ENCODE results near the gene BANF2.

The BANF2 gene

GRCh38 chr20:17699931-17700351 lies at the start of gene BANF2:
Gene BANF2 (plus strand): TSS chr20:17699966. CDS start chr20:17725026, 25,060 bp downstream.
- H3K4me3 ChIP-seq (ENCODE audit: low read depth in 1 of 2, low read length in 2 of 2), result no peak within 1 kb of the TSS
- H3K9me3 ChIP-seq (ENCODE audit: control insufficient read depth in 1 of 2, low read length in 2 of 2), result peaks cover 0 to 3% of the 10 kb centered on the region in 2 donors
- H3K36me3 ChIP-seq (ENCODE audit: control insufficient read depth in 1 of 2, insufficient read depth in 2 of 2, low read length in 2 of 2), result no peaks in the 10 kb centered on the region
- H3K27me3 ChIP-seq (ENCODE audit: control insufficient read depth in 1 of 2, insufficient read depth in 2 of 2, low read length in 2 of 2), result no peaks in the 10 kb centered on the region
- no peak within 1 kb of the TSS for H3K9ac ChIP-seq (ENCODE audit: low read depth in 1 of 2, low read length in 2 of 2)
- no peak within 1 kb of the TSS for H3K27ac ChIP-seq (ENCODE audit: low read depth, low read length)
- peaks cover 22% of the 10 kb centered on the region in 2 donors for H3K4me1 ChIP-seq (ENCODE audit: control insufficient read depth in 1 of 2, insufficient read depth in 2 of 2, low read length in 2 of 2)

GRCh38 chr20:17650301-17651128 lies 49.3 kb upstream of the BANF2 start:
- Histone ChIP-seq H3K9me3 (ENCODE audit: control insufficient read depth in 1 of 2, low read length in 2 of 2) (no peaks in the 10 kb centered on the region), H3K4me3 (ENCODE audit: low read depth in 1 of 2, low read length in 2 of 2) (no peak overlapping the region), H3K27ac (ENCODE audit: low read depth, low read length) (no peak overlapping the region), H3K9ac (ENCODE audit: low read depth in 1 of 2, low read length in 2 of 2) (no peak overlapping the region), H3K36me3 (ENCODE audit: control insufficient read depth in 1 of 2, insufficient read depth in 2 of 2, low read length in 2 of 2) (peaks cover 27 to 36% of the 10 kb centered on the region in 2 donors), H3K4me1 (ENCODE audit: control insufficient read depth in 1 of 2, insufficient read depth in 2 of 2, low read length in 2 of 2) (peaks cover 65 to 72% of the 10 kb centered on the region in 2 donors), H3K27me3 (ENCODE audit: control insufficient read depth in 1 of 2, insufficient read depth in 2 of 2, low read length in 2 of 2) (no peaks in the 10 kb centered on the region)

GRCh38 chr20:17651129-17651759 lies 48.5 kb upstream of the BANF2 start:
- peaks cover 27 to 42% of the 10 kb centered on the region in 2 donors for H3K36me3 ChIP-seq (ENCODE audit: control insufficient read depth in 1 of 2, insufficient read depth in 2 of 2, low read length in 2 of 2)
- no peak overlapping the region for H3K4me3 ChIP-seq (ENCODE audit: low read depth in 1 of 2, low read length in 2 of 2)
- no peaks in the 10 kb centered on the region for H3K27me3 ChIP-seq (ENCODE audit: control insufficient read depth in 1 of 2, insufficient read depth in 2 of 2, low read length in 2 of 2)
- H3K4me1 ChIP-seq (ENCODE audit: control insufficient read depth in 1 of 2, insufficient read depth in 2 of 2, low read length in 2 of 2), result peaks cover 58 to 66% of the 10 kb centered on the region in 2 donors
- no peak overlapping the region for H3K9ac ChIP-seq (ENCODE audit: low read depth in 1 of 2, low read length in 2 of 2)
- no peak overlapping the region for H3K27ac ChIP-seq (ENCODE audit: low read depth, low read length)
- H3K9me3 ChIP-seq (ENCODE audit: control insufficient read depth in 1 of 2, low read length in 2 of 2), result no peaks in the 10 kb centered on the region

- Histone ChIP-seq H3K4me1 (ENCODE audit: control insufficient read depth in 1 of 2, insufficient read depth in 2 of 2, low read length in 2 of 2) (peaks cover 51 to 59% of the 10 kb centered on the region in 2 donors), H3K9me3 (ENCODE audit: control insufficient read depth in 1 of 2, low read length in 2 of 2) (no peaks in the 10 kb centered on the region), H3K27ac (ENCODE audit: low read depth, low read length) (no peak overlapping the region), H3K36me3 (ENCODE audit: control insufficient read depth in 1 of 2, insufficient read depth in 2 of 2, low read length in 2 of 2) (peaks cover 27 to 46% of the 10 kb centered on the region in 2 donors), H3K27me3 (ENCODE audit: control insufficient read depth in 1 of 2, insufficient read depth in 2 of 2, low read length in 2 of 2) (no peaks in the 10 kb centered on the region), H3K4me3 (ENCODE audit: low read depth in 1 of 2, low read length in 2 of 2) (no peak overlapping the region), H3K9ac (ENCODE audit: low read depth in 1 of 2, low read length in 2 of 2) (peak overlapping the region in 1 of 2 donors; percentile 10)
These were observed 47.9 kb upstream of the BANF2 start for GRCh38 chr20:17651760-17652388.

GRCh38 chr20:17652411-17652810 lies 47.4 kb upstream of the BANF2 start:
- H3K4me3 ChIP-seq (ENCODE audit: low read depth in 1 of 2, low read length in 2 of 2), result no peak overlapping the region
- H3K9me3 ChIP-seq (ENCODE audit: control insufficient read depth in 1 of 2, low read length in 2 of 2), result no peaks in the 10 kb centered on the region
- peak overlapping the region in 1 of 2 donors; percentile 10 for H3K9ac ChIP-seq (ENCODE audit: low read depth in 1 of 2, low read length in 2 of 2)
- H3K27ac ChIP-seq (ENCODE audit: low read depth, low read length), result no peak overlapping the region
- H3K36me3 ChIP-seq (ENCODE audit: control insufficient read depth in 1 of 2, insufficient read depth in 2 of 2, low read length in 2 of 2), result peaks cover 27 to 52% of the 10 kb centered on the region in 2 donors
- no peaks in the 10 kb centered on the region for H3K27me3 ChIP-seq (ENCODE audit: control insufficient read depth in 1 of 2, insufficient read depth in 2 of 2, low read length in 2 of 2)
- peaks cover 46 to 54% of the 10 kb centered on the region in 2 donors for H3K4me1 ChIP-seq (ENCODE audit: control insufficient read depth in 1 of 2, insufficient read depth in 2 of 2, low read length in 2 of 2)

GRCh38 chr20:17653835-17654648 lies 45.7 kb upstream of the BANF2 start:
- no peaks in the 10 kb centered on the region for H3K27me3 ChIP-seq (ENCODE audit: control insufficient read depth in 1 of 2, insufficient read depth in 2 of 2, low read length in 2 of 2)
- H3K9me3 ChIP-seq (ENCODE audit: control insufficient read depth in 1 of 2, low read length in 2 of 2), result no peaks in the 10 kb centered on the region
- H3K4me1 ChIP-seq (ENCODE audit: control insufficient read depth in 1 of 2, insufficient read depth in 2 of 2, low read length in 2 of 2), result peaks cover 30 to 38% of the 10 kb centered on the region in 2 donors
- H3K27ac ChIP-seq (ENCODE audit: low read depth, low read length), result no peak overlapping the region
- H3K36me3 ChIP-seq (ENCODE audit: control insufficient read depth in 1 of 2, insufficient read depth in 2 of 2, low read length in 2 of 2), result peaks cover 41 to 66% of the 10 kb centered on the region in 2 donors
- H3K9ac ChIP-seq (ENCODE audit: low read depth in 1 of 2, low read length in 2 of 2), result no peak overlapping the region
- H3K4me3 ChIP-seq (ENCODE audit: low read depth in 1 of 2, low read length in 2 of 2), result no peak overlapping the region

GRCh38 chr20:17654649-17655285 lies 45.0 kb upstream of the BANF2 start:
- Histone ChIP-seq H3K9me3 (ENCODE audit: control insufficient read depth in 1 of 2, low read length in 2 of 2) (no peaks in the 10 kb centered on the region), H3K4me3 (ENCODE audit: low read depth in 1 of 2, low read length in 2 of 2) (no peak overlapping the region), H3K36me3 (ENCODE audit: control insufficient read depth in 1 of 2, insufficient read depth in 2 of 2, low read length in 2 of 2) (peaks cover 44 to 70% of the 10 kb centered on the region in 2 donors), H3K4me1 (ENCODE audit: control insufficient read depth in 1 of 2, insufficient read depth in 2 of 2, low read length in 2 of 2) (peaks cover 23 to 30% of the 10 kb centered on the region in 2 donors), H3K27ac (ENCODE audit: low read depth, low read length) (no peak overlapping the region), H3K9ac (ENCODE audit: low read depth in 1 of 2, low read length in 2 of 2) (no peak overlapping the region), H3K27me3 (ENCODE audit: control insufficient read depth in 1 of 2, insufficient read depth in 2 of 2, low read length in 2 of 2) (no peaks in the 10 kb centered on the region)

GRCh38 chr20:17655286-17655651 lies 44.5 kb upstream of the BANF2 start:
- H3K9me3 ChIP-seq (ENCODE audit: control insufficient read depth in 1 of 2, low read length in 2 of 2), result no peaks in the 10 kb centered on the region
- H3K4me1 ChIP-seq (ENCODE audit: control insufficient read depth in 1 of 2, insufficient read depth in 2 of 2, low read length in 2 of 2), result peaks cover 20 to 25% of the 10 kb centered on the region in 2 donors
- no peak overlapping the region for H3K9ac ChIP-seq (ENCODE audit: low read depth in 1 of 2, low read length in 2 of 2)
- H3K36me3 ChIP-seq (ENCODE audit: control insufficient read depth in 1 of 2, insufficient read depth in 2 of 2, low read length in 2 of 2), result peaks cover 44 to 73% of the 10 kb centered on the region in 2 donors
- H3K27me3 ChIP-seq (ENCODE audit: control insufficient read depth in 1 of 2, insufficient read depth in 2 of 2, low read length in 2 of 2), result no peaks in the 10 kb centered on the region
- H3K27ac ChIP-seq (ENCODE audit: low read depth, low read length), result no peak overlapping the region
- no peak overlapping the region for H3K4me3 ChIP-seq (ENCODE audit: low read depth in 1 of 2, low read length in 2 of 2)

GRCh38 chr20:17655865-17656479 lies 43.8 kb upstream of the BANF2 start:
- Histone ChIP-seq H3K9me3 (ENCODE audit: control insufficient read depth in 1 of 2, low read length in 2 of 2) (no peaks in the 10 kb centered on the region), H3K27ac (ENCODE audit: low read depth, low read length) (no peak overlapping the region), H3K4me1 (ENCODE audit: control insufficient read depth in 1 of 2, insufficient read depth in 2 of 2, low read length in 2 of 2) (peaks cover 20 to 25% of the 10 kb centered on the region in 2 donors), H3K4me3 (ENCODE audit: low read depth in 1 of 2, low read length in 2 of 2) (no peak overlapping the region), H3K9ac (ENCODE audit: low read depth in 1 of 2, low read length in 2 of 2) (no peak overlapping the region), H3K36me3 (ENCODE audit: control insufficient read depth in 1 of 2, insufficient read depth in 2 of 2, low read length in 2 of 2) (peaks cover 39 to 73% of the 10 kb centered on the region in 2 donors), H3K27me3 (ENCODE audit: control insufficient read depth in 1 of 2, insufficient read depth in 2 of 2, low read length in 2 of 2) (no peaks in the 10 kb centered on the region)

All from duodenal mucosa (tissue), 2 donors.